ENCODE data around the gene CDH22.

CDH22 gene

DNA sequence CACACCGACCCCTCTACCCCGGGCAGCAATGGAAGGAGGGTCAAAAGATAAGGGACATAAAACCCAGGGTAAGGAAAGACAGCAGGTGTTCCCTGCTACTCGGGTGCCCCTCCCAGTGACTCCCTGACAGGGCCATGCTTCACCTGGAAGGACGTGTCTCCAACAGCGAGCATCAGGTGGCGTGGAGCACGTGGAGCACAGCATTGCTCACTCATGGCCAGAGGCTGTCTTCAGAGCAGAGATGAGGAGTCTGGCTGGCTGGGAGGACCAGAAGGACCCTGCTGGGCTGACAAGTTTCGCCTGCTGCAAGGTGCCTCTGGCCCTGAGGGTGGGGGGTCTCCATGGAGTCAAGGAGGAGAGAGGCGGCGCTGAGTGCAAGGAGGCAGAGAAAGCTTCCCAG lies 15.3 kb upstream of the CDH22 start:
- DNase-seq (ENCODE audit: low spot score), result no peak

DNA sequence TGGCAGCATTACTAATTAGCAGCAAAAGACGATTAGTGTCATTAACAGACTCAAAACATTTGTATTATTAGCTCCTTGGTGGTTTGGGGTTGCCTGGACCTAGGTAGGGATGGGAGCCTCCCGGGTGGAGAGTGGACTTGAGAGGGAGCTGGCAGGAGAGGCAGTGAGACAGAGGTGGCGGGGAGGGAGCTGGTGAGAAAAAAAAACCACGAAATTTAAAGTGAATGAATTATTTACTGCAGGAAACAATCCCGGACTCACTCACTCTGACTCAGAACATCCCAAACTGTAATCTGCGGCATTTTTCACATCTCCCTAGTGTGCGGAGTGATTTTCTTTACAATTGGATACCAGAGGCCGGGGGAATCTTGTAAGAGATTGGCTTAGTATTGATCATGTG lies 14.3 kb upstream of the CDH22 start:
- DNase-seq (ENCODE audit: low spot score), result no peak

DNA sequence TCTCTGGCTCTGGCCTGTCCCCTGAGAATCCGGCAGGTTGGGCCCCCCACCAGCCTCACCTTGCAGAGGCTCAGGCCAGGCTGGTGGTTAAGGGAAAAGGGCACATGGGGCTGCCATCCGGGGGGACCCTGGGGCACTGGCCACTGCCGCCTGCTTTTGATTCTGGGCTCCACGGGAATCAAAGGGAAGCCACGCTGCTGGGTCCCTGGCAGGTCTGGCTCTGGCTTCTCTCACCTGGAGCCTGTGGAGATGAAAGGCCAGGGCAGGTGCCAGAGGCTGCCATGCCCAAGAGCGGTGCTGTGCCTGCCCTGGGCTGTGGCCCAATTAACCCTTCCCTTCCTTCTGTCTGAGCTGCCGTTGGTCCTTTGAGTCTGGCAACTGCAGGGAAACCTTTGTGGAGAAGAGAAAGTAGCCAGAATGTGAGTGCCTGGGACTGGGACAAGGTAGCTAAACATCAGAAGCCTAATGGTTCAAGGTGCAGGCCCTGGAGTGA lies 9.4 kb upstream of the CDH22 start:
- DNase-seq (ENCODE audit: low spot score), result no peak

DNA sequence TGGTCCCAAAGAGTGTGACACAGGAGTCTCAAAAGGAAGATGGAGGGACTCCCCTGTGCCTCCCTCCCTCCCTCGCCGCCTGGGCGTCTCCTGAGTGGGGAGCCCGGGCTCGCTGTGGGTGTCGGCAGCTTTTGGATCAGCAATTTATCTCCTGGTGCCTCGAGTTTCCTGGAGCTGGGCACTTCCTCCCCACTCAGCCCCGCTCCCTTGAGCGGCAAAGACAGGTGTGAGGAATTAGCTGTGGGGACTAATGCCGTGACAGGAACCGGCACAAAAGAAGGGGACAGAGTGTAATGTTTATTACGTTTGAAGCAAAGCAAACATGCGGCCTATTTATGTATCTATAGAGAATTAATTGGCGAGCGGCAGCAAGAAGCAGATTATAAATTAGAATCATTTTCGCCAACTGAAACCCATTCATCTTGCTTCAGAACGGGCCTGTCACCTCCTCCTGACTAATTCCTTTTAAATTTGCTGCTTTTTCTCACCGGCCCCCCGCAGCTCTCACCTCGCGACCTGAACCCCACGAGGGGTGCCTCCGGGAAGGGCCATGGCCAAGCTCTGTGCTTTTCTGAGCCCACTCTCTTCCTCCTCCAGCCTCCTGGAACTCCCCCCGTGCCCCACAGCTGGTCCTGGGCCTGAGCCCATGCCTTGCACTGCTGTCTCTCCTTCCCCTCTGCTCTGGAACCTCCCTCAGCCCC lies 8.8 kb upstream of the CDH22 start:
- no peak for DNase-seq (ENCODE audit: low spot score)

DNA sequence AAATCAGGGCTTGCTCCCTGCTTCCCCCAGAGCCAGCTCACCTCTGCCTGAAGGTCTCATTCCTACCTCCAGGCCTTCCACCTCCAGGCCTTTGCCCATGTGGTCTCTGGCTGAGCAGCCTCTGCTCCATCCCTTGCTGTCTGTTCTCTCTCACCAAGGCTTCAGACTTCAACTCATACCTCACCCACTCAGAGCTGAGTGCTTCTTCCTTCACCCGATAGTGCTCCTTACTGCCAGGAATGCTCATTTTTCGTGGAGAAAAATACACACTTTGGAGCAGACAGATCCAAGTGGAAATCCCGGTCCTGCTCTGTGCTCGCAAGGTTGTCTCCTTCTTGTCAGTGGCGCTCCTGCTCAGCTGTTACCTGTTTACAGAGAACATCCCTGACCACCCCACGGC lies 7.0 kb upstream of the CDH22 start:
- no peak for DNase-seq (ENCODE audit: low spot score)

DNA sequence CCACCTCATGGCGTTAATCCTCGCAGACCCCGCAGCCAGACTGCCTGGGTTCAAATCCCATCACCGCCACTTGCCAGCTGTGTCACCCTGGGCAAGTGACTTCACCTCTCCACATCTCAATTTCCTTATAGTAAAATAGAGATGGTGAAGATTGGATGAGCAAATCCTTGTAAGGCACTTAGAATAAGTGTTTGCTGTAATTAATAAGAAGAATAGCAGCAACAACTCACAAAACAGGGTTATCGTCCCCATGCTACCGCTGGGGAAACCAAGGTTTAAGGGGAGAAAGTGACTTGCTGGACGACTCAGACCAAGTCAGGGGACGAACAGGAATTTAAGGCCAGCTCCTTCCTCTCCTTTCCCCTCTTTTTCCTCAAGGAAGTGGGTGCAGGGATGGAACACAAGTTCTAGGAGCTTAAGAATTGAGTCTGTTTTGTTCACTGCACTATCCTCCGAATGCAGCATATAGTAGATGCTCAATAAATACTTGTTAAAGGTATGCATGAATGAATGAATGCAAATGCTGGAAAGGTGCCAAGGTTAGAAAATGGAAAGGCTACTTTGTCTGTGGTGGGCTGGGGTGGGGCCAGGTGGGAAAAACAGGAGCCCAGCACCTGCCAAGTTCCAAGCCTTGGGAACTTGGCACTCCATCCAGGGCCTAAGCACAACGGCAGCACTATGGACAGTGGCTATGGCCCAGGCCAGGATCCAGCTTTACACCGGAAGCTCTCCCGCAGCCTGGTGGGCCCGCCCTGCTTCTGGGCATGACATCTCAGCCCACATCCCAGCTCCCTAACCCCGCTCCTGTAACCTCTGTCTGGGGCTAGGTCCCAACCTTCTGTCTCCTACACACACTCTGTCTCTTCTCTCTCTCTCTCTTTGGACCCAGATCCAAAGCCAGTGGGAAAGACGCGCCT lies 4.9 kb upstream of the CDH22 start:
- no peak for DNase-seq (ENCODE audit: low spot score)

DNA sequence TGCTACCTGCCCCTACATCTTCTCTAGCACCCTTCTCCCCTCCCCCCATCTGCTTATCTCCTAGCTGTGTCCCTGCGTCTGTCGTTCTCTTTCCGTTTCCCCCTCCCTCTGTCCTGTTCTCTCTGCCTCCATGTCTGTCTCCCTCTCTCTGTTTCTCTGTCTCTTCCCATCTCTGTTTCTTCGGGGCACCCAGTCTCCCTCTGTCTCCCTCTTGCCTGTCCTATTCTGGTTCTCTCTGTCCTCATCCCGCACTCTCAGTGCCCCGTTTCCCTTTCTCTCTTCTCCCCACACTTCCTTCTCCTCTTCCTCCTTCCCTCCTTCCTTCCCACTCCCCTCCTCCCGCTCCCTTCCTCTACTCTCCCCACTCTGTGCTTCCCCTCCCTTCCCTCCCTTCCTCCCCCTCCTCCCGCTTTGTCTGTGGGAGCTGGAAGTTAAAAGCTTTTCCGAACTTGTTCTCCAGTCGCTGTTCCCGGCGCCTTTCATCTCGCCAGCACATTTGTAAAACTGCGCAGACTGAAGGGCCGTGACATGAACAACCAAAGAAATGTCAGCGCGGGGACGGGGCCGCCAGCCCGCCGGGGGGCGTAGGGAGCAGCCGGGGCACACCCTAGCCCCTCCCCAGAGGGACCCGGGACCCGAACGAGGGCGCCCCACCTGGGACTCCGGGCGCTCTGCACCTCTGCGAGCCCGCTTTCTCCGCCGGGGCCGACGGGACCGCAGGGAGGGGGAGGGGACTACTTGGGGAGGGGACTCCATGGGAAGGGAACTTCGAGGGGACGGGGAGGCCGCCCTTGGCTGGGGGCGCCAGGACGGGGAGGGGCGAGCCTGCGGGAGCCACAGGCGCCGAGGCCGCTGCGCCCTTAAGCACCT lies 4.0 kb upstream of the CDH22 start:
- no peak for DNase-seq (ENCODE audit: low spot score)

DNA sequence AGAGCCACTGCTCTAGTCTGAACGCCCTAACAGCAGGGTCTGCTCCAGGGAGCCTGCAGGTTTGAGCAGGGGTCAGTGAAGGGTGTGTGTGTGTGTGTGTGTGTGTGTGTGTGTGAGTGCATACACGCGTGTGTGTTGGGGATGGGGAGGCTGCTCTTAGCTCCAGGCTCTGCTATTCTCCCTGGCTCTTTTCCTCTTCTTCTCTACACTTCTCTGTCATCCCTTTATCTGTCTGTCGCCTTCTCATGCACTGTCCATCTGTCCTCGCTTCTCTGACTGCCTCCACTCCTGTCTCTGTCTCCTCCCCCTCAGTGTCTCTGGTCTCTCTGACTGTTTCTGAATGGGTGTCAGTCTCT lies 3.4 kb upstream of the CDH22 start:
- DNase-seq (ENCODE audit: low spot score), result no peak

DNA sequence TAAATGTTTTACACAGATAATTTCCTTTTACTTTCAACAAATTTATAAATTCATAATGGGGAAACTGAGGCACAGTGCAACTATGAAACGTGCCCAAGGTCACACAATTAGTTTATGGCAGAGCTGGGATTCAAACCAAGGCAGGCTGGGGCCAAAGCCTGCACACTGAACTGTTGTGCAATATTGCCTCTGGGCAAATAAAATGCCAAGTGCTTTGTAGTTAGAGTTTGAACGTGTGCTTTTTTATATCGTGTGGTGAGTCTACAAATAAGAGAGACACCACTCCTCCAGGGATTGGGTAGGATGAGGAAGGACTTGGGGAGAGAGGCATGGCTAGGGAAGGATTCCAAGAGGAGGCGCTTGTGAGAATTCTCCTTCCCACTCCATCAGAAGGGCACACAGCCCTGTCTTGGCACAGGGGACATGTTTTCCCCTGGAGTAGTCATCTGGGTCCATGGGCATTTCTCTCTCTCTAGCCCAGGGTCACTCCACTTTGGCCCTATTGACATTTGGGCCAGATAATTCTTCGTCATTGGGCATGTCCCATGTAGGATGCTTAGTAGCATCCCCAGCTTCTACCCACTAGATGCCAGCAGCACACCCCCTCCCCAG lies 2.8 kb upstream of the CDH22 start:
- no peak for DNase-seq (ENCODE audit: low spot score)

DNA sequence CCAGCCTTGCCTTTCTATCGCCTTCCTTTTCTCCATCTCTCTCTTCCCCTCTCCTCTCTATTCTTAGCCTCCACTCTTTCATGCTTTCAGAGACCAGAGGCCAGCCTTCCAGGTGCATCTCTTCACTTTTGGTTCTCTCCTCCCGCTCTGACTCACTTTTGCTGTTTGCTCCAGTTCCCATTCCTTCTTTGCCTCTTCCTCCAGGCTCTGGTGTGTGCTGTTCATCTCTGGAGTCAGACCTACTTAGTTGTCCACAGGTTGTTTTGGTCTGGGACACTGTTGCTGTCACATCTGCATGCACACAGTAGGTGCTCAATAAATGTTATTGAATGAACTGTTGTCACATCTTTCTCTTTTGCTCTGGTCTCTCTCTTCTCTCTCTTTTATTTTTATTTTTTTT lies 1.6 kb upstream of the CDH22 start:
- no peak for DNase-seq (ENCODE audit: low spot score)

DNA sequence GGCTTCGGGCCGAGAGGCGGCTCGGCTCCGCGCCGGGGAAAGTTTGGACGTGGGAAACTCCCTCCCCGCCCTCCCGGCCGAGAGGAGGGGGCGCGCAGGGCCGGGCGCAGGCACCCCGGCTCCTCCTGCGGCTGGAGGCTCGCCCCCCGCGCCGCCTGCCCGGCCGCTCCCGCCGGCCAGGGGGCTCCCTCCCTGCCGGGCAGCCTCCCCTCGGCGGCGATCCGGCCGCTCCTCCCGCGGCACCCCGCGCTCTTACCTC lies 370 bp downstream of the CDH22 start:
- no peak for DNase-seq (ENCODE audit: low spot score)

DNA sequence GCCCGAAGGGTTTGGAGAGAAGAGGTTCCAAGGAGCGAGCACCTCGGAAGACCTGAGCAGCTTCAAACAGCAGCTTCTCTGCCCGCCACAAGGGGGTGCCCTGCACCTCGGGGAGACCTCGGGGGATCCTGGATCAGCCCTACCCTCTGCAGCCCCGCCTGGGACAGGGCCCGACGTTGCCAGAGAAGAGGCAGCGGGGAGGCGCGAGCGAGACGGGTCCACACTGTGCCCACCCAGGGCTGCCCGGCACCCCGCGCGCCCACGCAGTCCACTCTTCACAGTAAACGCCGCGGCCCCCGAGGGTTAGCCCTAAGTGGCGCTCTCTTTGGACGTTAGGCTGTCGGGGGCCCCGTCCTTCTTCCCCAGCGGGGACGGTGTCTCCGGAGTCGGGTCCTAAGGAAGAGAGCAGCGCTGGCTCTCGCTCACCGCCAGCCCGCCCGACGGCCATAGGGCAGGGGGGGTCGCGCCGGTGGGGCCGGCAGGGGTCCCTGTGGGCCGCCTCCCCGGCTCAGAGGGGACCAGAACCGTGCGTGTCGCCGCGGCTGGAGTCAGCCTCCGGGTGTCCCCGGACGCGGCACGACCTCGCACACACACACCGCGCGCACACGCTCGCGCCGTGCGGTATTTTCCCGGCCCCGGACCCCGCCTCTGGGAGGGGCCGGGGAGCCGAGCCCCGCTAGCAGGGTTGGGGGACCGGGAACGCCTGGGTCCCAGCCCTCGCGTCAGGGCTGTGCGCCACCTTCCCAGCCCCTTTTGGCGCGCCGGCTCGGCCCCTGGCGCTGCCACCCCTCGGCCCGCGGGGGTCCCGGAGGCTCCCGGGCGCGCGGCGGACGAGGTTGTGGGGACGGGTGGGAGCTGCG lies 929 bp downstream of the CDH22 start:
- DNase-seq (ENCODE audit: low spot score), result peak; percentile 68

DNA sequence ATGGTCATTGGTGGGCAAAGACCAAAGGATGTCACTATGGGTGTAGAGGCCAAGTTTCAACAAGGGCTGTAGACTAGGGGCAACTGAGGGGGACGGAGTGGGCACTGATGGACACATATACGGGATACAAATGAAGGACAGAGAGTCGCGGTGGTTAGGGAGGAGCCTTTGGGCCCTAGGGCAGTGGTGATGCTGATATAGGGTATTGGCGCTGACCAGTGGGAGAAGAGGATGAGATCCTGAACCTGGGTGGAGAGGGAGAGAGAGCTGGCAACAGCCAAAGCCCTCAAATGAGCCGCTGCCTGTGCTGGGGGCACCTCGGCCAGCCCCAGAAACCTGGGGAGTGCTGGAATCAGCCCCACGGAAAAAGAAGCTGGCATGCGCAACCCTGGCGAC lies 1.6 kb downstream of the CDH22 start:
- DNase-seq (ENCODE audit: low spot score), result no peak

DNA sequence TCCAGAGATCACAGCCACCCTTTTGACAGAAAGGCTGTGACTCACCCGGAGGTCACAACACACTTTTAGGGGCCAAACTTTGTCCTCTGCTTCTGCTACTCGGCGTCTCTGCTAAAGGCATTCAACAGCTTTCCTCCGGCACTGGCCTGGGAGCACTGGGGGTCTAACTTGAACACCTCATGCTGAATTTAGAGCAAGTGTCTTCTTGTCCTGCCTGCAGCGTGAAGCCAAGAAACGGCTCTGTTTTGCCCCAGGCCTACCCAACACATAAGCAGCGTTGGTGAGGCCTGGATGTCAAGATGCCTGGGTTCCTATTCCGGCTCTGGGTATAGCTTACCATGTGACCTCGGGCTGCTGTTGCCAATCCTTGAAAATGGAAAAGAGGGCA lies 2.3 kb downstream of the CDH22 start:
- no peak for DNase-seq (ENCODE audit: low spot score)

DNA sequence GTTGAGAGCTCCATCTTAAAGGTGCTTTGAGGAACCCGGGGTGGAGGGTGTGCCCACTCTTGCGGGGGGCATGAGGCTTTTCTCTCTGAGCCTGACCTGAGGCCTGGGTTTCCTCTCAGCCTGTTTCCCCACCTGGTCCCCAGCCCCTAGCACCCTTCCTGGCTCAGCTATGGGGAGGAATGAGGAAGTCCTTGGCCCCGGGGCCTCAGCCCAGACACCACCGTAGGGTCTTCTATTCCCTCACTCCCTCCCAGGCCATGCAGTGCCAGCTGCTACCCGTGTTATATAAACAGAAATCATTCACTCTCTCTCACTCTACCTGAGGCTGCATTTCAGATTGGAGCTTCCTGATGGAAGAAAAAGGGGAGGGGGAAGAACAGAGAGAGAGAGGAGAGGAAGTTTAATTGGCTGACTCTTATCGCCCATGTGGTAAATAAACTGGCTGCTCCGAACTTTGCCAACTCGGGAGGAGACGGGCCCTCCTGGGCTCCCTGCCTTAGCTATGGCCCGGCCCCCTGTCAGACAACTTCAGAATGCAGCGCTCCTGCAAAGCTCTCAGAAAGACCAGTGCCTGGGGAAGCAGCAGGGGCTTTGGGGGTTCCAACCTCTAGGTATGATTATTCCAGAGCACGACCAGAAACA lies 2.8 kb downstream of the CDH22 start:
- no peak for DNase-seq (ENCODE audit: low spot score)

DNA sequence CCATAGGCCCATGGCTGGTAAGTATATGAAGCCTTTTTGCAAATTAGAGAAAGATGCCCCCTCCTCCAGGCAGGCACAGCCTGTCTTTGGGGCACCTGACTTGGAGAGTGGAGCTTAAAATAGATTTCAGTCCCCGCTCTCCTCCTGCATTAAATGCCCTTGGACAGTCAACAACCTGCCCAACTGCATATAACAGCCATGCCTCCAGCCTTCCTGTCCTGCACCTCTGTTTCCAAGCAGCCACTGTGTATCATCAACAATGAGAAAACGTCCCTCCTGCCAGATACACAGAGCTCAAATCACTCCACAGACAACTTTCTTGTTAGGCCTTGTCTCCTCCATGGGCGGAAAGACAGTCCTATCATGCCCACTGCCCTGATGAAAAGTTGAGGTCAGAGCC lies 3.4 kb downstream of the CDH22 start:
- DNase-seq (ENCODE audit: low spot score), result no peak

DNA sequence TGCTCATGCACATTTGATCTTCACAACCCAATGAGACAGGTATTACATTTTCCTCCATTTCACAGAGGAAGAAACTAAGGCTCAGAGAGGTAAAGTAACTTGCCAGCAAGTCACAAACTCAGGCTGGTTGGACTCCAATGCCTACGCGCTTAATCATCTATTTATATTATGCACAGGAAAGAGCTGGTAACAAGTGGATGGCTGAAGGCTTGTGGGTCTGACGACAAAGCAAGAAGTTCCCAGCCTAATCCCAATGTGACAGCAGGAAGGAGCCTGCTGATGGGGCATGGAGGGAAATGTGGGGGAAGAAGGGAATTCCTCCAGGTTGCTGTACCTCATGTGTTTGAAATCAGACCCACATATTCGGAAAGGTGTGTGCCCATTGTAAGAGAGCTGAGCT lies 3.9 kb downstream of the CDH22 start:
- DNase-seq (ENCODE audit: low spot score), result no peak

DNA sequence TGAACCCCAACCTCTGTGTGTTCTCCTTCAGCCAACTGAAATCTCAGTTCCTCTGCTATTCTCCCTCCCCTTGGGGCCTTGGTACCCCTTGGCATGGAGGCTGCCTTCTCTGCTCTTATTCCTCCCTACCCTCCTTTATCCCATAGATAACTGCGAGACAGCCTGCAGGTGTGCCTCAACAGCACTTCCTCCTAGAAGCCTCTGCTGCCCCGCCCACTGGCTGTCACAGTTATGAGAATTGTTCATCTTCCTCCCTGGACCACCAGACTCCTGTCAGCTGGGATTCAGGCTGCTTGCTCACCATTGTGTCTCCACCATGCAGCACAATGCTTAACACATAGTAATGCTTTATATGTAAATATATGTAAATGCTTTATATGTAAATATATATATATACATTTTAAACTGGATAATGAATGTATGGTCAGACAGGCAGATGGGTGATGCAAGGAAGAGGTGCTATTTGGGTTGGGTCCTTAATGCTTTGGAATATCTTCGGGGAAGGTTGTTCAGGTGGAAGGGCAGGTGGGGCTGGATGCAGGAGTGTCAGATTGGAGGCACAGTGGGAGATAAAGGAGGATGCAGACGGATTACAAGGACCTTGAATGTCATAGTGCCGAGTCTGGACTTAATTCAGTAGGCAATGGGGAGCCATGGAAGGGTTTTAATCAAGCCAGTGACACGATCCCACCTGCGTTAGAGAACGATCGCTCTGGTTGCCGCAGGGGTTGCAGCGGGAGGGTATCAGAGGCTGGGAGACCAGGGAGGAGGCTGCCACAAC lies 4.9 kb downstream of the CDH22 start:
- DNase-seq (ENCODE audit: low spot score), result no peak

DNA sequence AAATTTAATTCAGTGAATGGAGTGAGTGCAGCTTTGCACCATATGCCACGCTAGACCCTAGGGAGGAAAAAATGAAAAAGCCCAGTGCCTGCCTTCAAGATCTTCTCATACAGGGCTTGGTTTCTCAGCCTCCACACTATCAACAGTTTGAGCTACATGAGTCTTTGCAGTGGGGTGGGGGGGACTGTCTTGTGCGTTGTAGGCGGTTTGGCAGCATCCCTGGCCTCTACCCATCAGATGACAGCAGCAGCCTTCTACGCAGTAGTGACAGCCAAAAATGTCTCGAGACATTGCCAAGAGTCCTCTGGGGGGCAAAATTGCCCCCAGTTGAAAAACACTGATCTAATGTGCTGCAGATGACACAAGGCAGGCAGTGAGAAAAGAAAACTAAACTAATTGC lies 6.2 kb downstream of the CDH22 start:
- no peak for DNase-seq (ENCODE audit: low spot score)

DNA sequence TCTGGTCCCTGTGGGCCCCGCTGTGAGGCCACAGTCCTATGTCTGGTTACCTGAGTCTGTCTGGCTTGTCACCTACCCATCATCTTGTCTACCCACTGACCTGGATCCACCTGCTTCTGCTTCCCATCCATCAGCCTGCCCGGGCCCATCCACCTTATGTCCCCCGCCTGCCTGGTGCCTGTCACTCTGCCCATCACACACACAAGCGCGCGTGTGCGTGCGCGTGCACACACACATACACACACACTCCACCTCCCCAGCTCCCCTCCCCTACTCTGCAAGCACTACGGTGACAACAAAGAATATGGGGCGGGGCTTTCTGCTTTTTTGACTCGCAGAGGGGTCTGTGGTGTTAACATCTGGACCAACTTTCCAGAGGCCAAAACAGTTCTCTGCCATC lies 8.0 kb downstream of the CDH22 start:
- no peak for DNase-seq (ENCODE audit: low spot score)
